ENCODE measurements around the gene JAM2.
"Not testable (repeated sequence)": the region's sequence is repeated elsewhere in the genome, so short reads cannot be mapped to it uniquely, and the experiment has no call there.

The JAM2 gene

DNA sequence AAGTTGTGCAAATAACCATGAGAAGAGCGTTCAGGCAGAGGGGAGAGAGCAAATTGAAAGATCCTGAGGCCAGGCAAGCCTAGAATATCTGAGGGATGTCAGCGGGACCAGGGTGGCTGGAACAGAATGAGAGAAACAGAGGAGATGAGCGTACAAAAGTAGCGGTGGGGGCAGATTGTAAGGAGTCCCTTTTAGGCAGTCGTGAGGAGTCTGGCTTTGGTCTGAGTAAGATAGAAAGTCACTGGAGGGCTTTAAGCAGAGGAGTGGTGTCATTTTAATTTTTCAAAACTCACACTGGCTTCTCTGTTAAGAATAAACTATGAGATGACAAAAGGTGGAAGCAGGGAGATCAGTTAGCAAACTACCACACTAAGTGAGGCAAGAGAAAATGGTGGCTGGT, 71.5 kb downstream of the JAM2 start:
- no peak overlapping the region for H3K4me3 ChIP-seq (ENCODE audit: low read depth, low read length)
- H3K9me3 ChIP-seq (ENCODE audit: severe bottlenecking) = no peaks in the 10 kb centered on the region
- no peak for DNase-seq
- no peak for TF ChIP-seq CTCF (IDR thresholded peaks at IDR 0.05; ENCODE audit: low read depth, low read length)
- no peaks in the 10 kb centered on the region for H3K27me3 ChIP-seq (ENCODE audit: insufficient read depth, low read depth, severe bottlenecking)
- peaks cover 68% of the 10 kb centered on the region for H3K36me3 ChIP-seq
- H3K27ac ChIP-seq = no peak overlapping the region

- H3K27ac ChIP-seq; H3K27me3 ChIP-seq (ENCODE audit: insufficient read depth, low read depth, severe bottlenecking); H3K9me3 ChIP-seq (ENCODE audit: severe bottlenecking); DNase-seq; H3K4me3 ChIP-seq (ENCODE audit: low read depth, low read length): not testable (repeated sequence)
- H3K36me3 ChIP-seq = peaks cover 60% of the 10 kb centered on the region
Measured at GRCh38 chr21:25714066-25714465, 75.0 kb downstream of the JAM2 start.

GRCh38 chr21:25717491-25718147, 78.6 kb downstream of the JAM2 start:
- no peak for DNase-seq
- no peak for TF ChIP-seq CTCF (IDR thresholded peaks at IDR 0.05; ENCODE audit: low read depth, low read length)

GRCh38 chr21:25721987-25722386, 82.9 kb downstream of the JAM2 start:
- Histone ChIP-seq H3K27ac (no peak overlapping the region), H3K36me3 (peaks cover 59% of the 10 kb centered on the region), H3K27me3 (ENCODE audit: insufficient read depth, low read depth, severe bottlenecking) (no peaks in the 10 kb centered on the region), H3K9me3 (ENCODE audit: severe bottlenecking) (no peaks in the 10 kb centered on the region), H3K4me3 (ENCODE audit: low read depth, low read length) (no peak overlapping the region)
- DNase-seq = no peak
- no peak for TF ChIP-seq CTCF (IDR thresholded peaks at IDR 0.05; ENCODE audit: low read depth, low read length)

More at GRCh38 chr21:25717491-25718147, 78.6 kb downstream of the JAM2 start:
- no peak overlapping the region for H3K27ac ChIP-seq
- peaks cover 47% of the 10 kb centered on the region for H3K36me3 ChIP-seq
- H3K4me3 ChIP-seq (ENCODE audit: low read depth, low read length) = no peak overlapping the region
- no peaks in the 10 kb centered on the region for H3K27me3 ChIP-seq (ENCODE audit: insufficient read depth, low read depth, severe bottlenecking)
- no peaks in the 10 kb centered on the region for H3K9me3 ChIP-seq (ENCODE audit: severe bottlenecking)

- H3K27me3 ChIP-seq (ENCODE audit: insufficient read depth, low read depth, severe bottlenecking) = no peaks in the 10 kb centered on the region
- no peak for DNase-seq
- TF ChIP-seq CTCF (IDR thresholded peaks at IDR 0.05; ENCODE audit: low read depth, low read length) = no peak
- H3K36me3 ChIP-seq = peaks cover 65% of the 10 kb centered on the region
- H3K9me3 ChIP-seq (ENCODE audit: severe bottlenecking) = no peaks in the 10 kb centered on the region
- no peak overlapping the region for H3K4me3 ChIP-seq (ENCODE audit: low read depth, low read length)
- no peak overlapping the region for H3K27ac ChIP-seq
Measured at GRCh38 chr21:25722631-25723030, 83.6 kb downstream of the JAM2 start.

DNA sequence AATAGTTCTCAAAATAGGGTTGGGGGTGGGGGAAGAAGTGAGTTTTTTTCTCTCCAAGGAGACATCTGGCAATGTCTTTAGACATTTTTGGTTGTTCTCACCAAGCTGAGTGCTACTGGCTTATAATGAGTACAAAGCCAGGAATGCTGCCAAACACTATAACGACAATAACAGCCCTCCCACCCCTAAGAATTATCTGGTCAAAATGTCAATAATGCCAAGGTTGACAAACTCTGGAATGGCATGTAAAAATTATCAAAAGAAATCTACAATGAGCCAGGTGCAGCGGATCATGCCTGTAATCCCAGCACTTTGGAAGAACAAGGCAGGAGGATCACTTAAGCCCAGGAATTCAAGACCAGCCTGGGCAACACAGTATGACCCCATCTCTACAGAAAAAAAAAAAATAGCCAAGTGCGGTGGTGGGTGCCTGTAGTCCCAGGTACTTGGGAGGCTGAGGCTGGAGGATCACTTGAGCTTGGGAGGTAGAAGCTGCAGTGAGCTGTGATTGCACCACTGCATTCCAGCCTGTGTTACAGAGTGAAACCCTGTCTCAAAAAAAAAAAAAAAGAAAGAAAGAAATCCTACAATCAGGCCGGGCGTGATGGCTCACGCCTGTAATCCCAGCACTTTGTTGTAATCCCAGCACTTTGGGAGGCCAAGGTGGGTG, 93.2 kb downstream of the JAM2 start:
- Histone ChIP-seq H3K27ac (no peak overlapping the region), H3K9me3 (ENCODE audit: severe bottlenecking) (no peaks in the 10 kb centered on the region), H3K4me3 (ENCODE audit: low read depth, low read length) (no peak overlapping the region), H3K36me3 (peaks cover 43% of the 10 kb centered on the region), H3K27me3 (ENCODE audit: insufficient read depth, low read depth, severe bottlenecking) (no peaks in the 10 kb centered on the region)
- no peak for TF ChIP-seq CTCF (IDR thresholded peaks at IDR 0.05; ENCODE audit: low read depth, low read length)
- no peak for DNase-seq
